Calu3 (cell line): ENCODE data around the gene PTPN14. TPM values are rescaled to one million over a fixed set of nuclear protein-coding genes. Genes with fewer than 3 reads are reported as not detected.

Experiments
- BruUV-seq: library from RNA; stranded (reverse); fragments of 400-500 nt; replicated peaks from 2 replicates; lab custom pipeline; 2021; lab: Mats Ljungman, UMichigan
- CTCF ChIA-PET: fragments of 300-600 bp; sonication (Branson Sonifier 250); formaldehyde crosslinking; loops from one replicate; lab custom pipeline; 2022; ENCODE audit warnings: antibody characterized with exemption; lab: Charles Lee
- DNase-seq: peaks from one replicate; pipeline ENCODE4 v3.0.0; 2022
- H3K27ac Mint-ChIP-seq: one replicate; pipeline ENCODE4 v1.8.0; 2022; ENCODE audit warnings: mixed read lengths; ENCODE audit not compliant: unreplicated experiment
- H3K27me3 Mint-ChIP-seq: one replicate; pipeline ENCODE4 v1.8.0; 2022; ENCODE audit warnings: mixed read lengths; ENCODE audit not compliant: unreplicated experiment
- H3K36me3 Mint-ChIP-seq: one replicate; pipeline ENCODE4 v1.8.0; 2022; ENCODE audit warnings: mild to moderate bottlenecking, moderate library complexity, mixed read lengths; ENCODE audit not compliant: insufficient read depth, unreplicated experiment
- H3K4me1 Mint-ChIP-seq: one replicate; pipeline ENCODE4 v1.8.0; 2022; ENCODE audit warnings: mild to moderate bottlenecking, low read depth, mixed read lengths; ENCODE audit not compliant: unreplicated experiment
- H3K4me3 Mint-ChIP-seq: one replicate; pipeline ENCODE4 v1.8.0; 2022; ENCODE audit warnings: mild to moderate bottlenecking, low read depth, moderate library complexity, mixed read lengths; ENCODE audit not compliant: unreplicated experiment
- H3K9me3 Mint-ChIP-seq: one replicate; pipeline ENCODE4 v1.8.0; 2022; ENCODE audit warnings: low read depth, mixed read lengths; ENCODE audit not compliant: unreplicated experiment
- intact Hi-C: fragments of 100-400 bp; cut with micrococcal nuclease; formaldehyde crosslinking; loops from one replicate; pipeline ENCODE4 v1.10.0; 2022; ENCODE audit not compliant: unreplicated experiment
- total RNA-seq: library from RNA; stranded (reverse); gene quantifications from 2 replicates; pipeline ENCODE4 v1.2.3, GENCODE V29; 2022
- TF ChIP-seq, protein P1 (sequence below): fragments of 200-600 bp; IDR thresholded peaks from one replicate; pipeline ENCODE4 v1.8.0; 2022; ENCODE audit warnings: antibody characterized with exemption; ENCODE audit not compliant: unreplicated experiment

Gene PTPN14
- total RNA-seq, 1 experiment from 2014 or later: 77.4 TPM

DNA sequence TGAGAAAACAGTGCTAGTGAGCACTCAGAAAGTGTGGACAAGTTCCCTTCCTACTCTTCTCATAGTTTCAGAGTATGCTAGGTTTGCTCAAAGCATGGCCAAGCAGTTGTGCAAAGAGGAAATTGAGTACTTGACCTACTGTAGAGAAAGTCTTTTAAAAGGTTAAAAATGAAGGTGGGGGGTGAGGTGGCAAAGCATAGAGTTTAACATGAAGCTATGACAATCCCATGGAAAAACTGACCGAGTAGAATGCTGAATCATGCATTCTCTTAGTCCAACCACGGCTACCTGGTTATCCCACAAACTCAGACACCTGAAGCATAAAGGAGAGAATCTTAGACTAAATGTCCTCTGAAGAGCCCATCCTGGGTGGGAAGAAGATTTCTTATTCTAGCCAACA is 79.9 kb downstream of the PTPN14 start:
- Mint-ChIP-seq H3K9me3 (peaks cover 2% of the 10 kb centered on the region), H3K27ac (no peak overlapping the region), H3K36me3 (peaks cover 12% of the 10 kb centered on the region), H3K27me3 (no peaks in the 10 kb centered on the region), H3K4me1 (peaks cover 84% of the 10 kb centered on the region), H3K4me3 (no peak overlapping the region)
- TF ChIP-seq, protein P1, sequence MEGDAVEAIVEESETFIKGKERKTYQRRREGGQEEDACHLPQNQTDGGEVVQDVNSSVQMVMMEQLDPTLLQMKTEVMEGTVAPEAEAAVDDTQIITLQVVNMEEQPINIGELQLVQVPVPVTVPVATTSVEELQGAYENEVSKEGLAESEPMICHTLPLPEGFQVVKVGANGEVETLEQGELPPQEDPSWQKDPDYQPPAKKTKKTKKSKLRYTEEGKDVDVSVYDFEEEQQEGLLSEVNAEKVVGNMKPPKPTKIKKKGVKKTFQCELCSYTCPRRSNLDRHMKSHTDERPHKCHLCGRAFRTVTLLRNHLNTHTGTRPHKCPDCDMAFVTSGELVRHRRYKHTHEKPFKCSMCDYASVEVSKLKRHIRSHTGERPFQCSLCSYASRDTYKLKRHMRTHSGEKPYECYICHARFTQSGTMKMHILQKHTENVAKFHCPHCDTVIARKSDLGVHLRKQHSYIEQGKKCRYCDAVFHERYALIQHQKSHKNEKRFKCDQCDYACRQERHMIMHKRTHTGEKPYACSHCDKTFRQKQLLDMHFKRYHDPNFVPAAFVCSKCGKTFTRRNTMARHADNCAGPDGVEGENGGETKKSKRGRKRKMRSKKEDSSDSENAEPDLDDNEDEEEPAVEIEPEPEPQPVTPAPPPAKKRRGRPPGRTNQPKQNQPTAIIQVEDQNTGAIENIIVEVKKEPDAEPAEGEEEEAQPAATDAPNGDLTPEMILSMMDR: no peak
- intact Hi-C loops: no loop called here
- no TSS peak for BruUV-seq
- CTCF ChIA-PET: interaction anchor here (0.6 to 1.0 kb wide), 3 partner anchors 21 to 1718 kb away, joined by 3 to 4 read pairs (median 3); no protein-coding TSS in a partner anchor
- no peak for DNase-seq

DNA sequence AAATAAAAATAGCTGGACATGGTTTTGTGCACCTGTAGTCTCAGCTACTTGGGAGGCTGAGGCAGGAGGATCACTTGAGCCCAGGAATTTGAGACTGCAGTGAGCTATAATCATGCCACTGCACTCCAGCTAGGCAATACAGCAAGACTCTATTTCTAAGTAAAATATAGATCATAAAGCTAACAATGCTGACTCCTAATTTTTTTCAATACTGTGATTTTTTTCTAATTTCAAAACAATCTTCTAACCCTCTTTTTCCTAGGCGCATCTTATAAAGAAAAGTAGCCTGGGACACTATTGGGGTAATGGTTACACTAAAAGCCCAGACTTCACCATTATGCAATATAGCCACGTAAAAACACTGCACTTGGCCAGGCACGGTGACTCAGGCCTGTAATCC is 81.3 kb downstream of the PTPN14 start:
- H3K4me1 Mint-ChIP-seq: peaks cover 76% of the 10 kb centered on the region
- intact Hi-C loops: no loop called here

GRCh38 chr1:214469290-214469689 is 82.1 kb downstream of the PTPN14 start:
- Mint-ChIP-seq H3K36me3 (peaks cover 10% of the 10 kb centered on the region), H3K27me3 (no peaks in the 10 kb centered on the region), H3K27ac (peak overlapping the region; percentile 19), H3K4me3 (no peak overlapping the region), H3K9me3 (peaks cover 2% of the 10 kb centered on the region), H3K4me1 (peaks cover 75% of the 10 kb centered on the region)
- TF ChIP-seq, protein P1: no peak
- intact Hi-C loops: no loop called here
- CTCF ChIA-PET: interaction anchor here (0.6 kb wide), 1 partner anchor 91 kb away, joined by 5 read pairs; no protein-coding TSS in a partner anchor
- DNase-seq: no peak
- no TSS peak for BruUV-seq

More for the DNA sequence above, 81.3 kb downstream of the PTPN14 start:
- no peak for DNase-seq
- CTCF ChIA-PET: interaction anchor here (0.8 kb wide), 1 partner anchor 11 kb away, joined by 5 read pairs; no protein-coding TSS in a partner anchor
- Mint-ChIP-seq H3K27me3 (no peaks in the 10 kb centered on the region), H3K27ac (no peak overlapping the region), H3K9me3 (peaks cover 2% of the 10 kb centered on the region), H3K36me3 (peaks cover 5% of the 10 kb centered on the region), H3K4me3 (no peak overlapping the region)
- BruUV-seq: no TSS peak
- TF ChIP-seq, protein P1: no peak

- DNase-seq: peak; percentile 53
- peak overlapping the region; percentile 47 for H3K4me3 Mint-ChIP-seq
- H3K27me3 Mint-ChIP-seq: no peaks in the 10 kb centered on the region
- peaks cover 13% of the 10 kb centered on the region for H3K36me3 Mint-ChIP-seq
- intact Hi-C loops: no loop called here
- H3K27ac Mint-ChIP-seq: peak overlapping the region; percentile 82
- TF ChIP-seq, protein P1: no peak
- BruUV-seq: no TSS peak
- peaks cover 64% of the 10 kb centered on the region for H3K4me1 Mint-ChIP-seq
- CTCF ChIA-PET: interaction anchor here (0.9 to 1.1 kb wide), 2 partner anchors 9 to 58 kb away, joined by 3 read pairs; no protein-coding TSS in a partner anchor
- H3K9me3 Mint-ChIP-seq: peaks cover under 1% of the 10 kb centered on the region
These were observed 84.3 kb downstream of the PTPN14 start for GRCh38 chr1:214467078-214467585.
